ENCODE data around the gene NME4.
"Not testable (repeated sequence)": the region's sequence is repeated elsewhere in the genome, so short reads cannot be mapped to it uniquely, and the experiment has no call there.

NME4 gene

DNA sequence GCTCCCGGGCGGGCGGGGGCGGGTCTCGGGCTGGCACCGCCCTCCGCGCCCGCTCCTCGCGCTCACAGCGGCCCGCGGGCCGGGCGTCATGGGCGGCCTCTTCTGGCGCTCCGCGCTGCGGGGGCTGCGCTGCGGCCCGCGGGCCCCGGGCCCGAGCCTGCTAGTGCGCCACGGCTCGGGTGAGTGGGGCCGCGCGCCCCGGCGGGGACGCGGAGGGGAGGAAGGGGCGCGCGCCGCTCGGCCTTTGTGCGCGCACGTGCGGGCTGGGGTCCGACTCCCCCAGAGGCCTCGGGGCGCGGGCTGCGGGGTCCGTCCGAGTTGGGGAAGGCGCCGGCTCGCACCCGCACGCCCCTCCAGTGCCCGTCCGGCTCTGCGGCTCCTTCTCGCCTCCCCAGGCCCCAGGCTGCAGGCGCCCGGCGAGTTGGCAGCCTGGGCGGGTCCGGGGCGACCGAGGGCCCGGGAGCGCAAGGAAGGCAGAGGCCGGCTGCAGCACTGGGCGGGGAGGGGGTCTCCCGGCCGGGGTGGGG, at the start of gene NME4:
NME4 (plus strand) TSS at position 65 of the 527 bp plus-strand sequence; CDS start at position 89, 24 bp downstream.
- peak within 1 kb of the TSS; percentile 42 to 71 (median 59) for H3K4me3 ChIP-seq
- H3K27ac ChIP-seq: peak within 1 kb of the TSS in 20 of 21 experiments; percentile 26 to 82 (median 75)

DNA sequence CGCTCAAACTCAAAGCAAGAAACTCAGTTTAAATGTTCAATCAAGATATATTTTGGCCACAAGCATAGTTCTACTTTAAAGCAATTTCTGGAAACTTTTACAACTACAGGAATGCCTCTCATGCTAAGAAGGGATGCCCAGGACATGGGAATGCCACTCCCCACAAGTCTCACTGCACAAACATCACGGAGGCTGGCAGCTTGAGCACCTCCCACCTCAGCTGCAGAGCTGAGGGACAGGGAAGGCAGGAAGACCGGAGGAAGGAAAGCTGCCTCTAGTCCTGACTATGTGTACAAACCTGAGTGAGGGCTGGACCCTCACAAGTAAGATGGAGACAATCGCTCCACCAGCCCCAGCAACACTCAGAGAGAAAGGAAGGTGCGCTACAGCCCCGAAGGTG, 49.8 kb upstream of the NME4 start:
- peak overlapping the region in 1 of 21 experiments; percentile 12 for H3K27ac ChIP-seq
- H3K4me3 ChIP-seq: no peak overlapping the region

DNA sequence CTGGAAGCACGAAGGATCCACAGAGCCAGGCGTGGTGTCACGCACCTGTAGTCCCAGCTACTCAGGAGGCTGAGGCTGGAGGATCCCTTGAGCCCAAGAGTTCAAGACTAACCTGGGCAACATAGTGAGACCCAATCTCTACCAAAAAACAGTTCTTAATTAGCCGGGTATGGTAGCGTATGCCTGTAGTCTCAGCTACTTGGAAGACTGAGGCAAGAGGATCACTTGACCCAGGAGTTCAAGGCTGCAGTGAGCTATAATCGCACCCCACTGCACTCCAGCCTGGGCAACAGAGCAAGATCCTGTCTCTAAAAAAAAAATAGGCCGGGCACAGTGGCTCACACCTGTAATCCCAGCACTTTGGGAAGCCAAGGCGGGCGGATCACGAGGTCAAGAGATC, 48.5 kb upstream of the NME4 start:
- H3K4me3 ChIP-seq, H3K27ac ChIP-seq: not testable (repeated sequence)

DNA sequence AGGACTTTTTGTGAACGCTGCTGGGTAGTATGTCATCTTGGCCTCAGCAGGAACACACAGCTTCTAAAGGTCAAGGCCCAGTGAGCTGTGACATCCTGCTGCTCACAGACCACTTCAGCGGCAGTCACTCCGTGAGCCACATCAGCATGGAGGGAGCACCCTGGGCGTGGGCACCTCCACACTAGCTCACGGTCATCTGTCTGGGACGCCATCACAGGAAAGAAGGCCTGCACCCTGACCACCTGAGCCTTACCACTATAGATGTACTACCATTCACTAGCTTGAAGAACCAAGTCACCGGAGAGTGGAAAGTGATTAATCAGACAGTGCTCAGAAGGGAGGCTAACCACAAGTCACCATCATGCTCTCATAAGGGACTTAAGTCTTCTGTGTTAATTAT, 47.8 kb upstream of the NME4 start:
- Histone ChIP-seq H3K27ac (no peak overlapping the region), H3K4me3 (no peak overlapping the region)

DNA sequence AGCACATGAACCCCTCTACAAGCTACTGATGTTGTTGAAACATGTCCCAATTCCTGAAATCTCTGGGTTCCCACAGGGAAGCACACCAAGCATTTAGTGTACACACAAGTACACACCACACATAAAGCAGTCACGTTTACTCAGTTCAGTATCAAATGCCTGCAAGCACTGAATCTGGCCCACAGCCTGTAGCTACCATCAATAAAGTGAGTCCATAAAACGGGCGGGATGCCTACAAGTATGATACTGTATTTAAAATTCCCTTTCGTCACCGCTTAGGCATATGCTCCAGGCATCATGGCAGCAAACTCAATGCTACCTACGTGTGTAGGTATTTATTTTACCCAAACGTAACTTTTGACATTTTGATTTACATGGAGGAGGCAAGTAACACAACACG, 46.8 kb upstream of the NME4 start:
- H3K4me3 ChIP-seq: no peak overlapping the region
- H3K27ac ChIP-seq: no peak overlapping the region

DNA sequence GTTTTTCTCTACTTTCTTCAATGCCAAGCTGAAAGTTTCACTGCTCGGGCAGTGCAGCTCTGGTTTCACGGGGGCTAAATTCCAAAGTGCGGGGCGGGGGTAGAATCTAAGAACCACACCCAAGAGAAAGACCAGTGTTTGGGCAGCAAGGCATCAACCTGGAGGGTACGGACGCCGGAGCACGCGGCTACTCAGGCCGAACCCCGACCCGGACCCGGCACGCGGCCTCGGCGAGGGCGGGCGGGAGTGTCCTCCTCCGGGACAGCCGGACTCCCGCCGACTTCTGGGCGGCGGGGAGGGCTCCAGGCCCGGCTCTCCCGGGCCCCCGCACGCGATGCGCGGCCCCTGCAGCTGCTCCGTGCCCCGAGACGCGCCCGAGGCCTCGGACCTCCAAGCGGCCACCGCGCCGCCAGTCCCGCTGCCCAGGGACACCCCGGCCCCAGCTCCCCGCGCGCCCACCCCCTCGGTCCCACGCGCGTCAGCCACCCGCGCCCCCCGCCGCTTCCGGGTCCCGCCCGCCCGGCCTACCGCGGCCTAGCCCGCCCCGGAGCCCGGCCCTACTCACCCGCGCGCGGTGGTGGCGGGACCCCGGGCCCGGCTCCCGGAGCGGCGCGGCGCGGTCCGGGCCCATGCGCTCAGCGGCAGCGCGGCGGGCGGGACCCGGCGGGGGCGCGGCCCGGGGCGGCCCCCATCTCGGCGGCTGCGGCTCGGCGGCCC, 45.0 kb upstream of the NME4 start:
- Histone ChIP-seq H3K4me3 (peak overlapping the region; percentile 48 to 89 (median 73)), H3K27ac (peak overlapping the region in 20 of 21 experiments; percentile 29 to 92 (median 72))

DNA sequence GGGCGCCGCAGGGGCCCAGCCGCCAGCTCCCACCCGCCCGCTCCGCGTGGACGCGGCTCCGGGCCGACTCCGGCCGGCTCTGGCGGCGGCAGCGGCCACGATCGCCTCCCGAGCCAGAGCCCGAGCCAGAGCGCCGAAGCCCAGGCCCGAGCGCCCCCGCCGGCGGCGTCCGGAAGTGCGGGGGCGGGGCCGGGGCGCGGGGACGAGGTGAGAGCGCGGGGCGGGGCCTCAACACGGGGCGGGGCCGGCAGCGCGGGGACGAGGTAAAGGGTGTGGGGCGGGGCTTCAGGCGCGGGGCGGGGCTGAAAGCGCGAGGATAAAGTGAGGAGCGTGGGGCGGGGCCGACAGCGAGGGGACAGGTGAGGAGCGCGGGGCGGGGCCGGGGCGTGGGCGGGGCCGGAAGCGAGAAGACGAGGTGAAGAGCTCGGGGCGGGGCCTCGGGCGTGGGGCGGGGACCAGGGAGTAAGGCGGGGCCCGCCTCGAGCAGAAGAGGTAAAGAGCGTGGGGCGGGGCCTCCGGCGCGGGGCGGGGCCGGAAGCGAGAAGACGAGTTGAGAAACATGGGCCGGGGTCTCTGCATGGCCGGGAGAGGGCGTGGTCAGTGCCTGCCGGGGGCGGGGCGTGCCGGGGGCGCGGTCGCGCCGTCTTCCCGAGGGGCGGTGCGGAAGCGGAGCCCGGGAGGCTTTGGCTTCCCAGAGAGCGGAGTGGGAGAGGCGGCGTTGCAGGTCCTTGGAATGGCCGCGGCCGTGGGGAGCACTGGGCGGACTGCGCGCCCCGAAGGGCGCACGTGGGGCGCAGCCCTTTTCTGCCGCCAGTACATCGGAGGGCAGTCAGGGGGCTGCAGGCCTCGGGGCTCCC, 44.2 kb upstream of the NME4 start, which contains the start of gene AXIN1:
AXIN1 (minus strand) TSS at position 177 of the 857 bp plus-strand sequence. CDS start 5,698 bp downstream, outside the sequence.
- peak within 1 kb of the TSS; percentile 48 to 89 (median 73) for H3K4me3 ChIP-seq

DNA sequence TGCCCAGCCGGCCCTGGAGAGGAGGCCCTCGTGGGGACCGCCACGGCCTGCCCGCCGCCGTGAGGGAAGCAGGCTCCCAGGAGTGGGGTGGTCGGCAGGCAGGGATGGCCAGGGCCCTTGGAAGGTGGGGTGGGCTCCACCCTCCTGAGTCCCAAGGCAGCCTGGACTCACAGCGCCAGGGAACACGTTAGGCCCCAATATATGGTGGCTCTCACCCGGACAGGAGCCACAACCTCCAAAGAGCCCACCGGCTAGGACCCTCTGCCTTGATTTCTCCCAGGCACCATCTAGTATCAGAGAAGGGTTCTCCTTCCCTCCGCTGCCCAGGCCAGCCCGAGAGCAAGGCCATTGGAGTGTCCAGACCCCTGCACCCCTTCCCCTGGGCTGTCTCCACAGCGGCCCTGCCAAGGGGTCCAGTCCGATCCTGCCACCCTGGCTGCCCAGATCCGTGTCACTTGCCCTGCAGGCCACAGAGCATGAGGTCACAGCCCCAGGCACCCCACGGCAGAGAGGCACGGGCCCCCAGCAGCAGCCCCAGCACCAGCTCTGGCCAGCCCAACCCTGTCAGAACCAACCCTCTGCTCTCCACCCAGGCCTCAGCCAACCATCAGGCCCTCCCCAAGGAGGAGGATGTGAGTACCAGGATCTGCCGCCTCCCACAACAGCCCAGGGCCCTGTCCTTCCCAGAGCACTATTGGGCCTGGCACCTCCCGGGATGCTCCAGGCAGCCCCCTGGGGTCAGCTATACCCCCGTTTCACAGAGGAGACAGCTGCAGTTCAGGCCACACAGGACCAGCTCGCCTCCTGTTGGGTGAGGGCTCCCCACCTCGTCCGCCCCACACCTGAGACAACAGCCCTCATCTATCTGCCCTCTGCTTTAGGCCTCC, 43.4 kb upstream of the NME4 start:
- H3K4me3 ChIP-seq: peak overlapping the region; percentile 19 to 89 (median 34)
- peak overlapping the region in 19 of 21 experiments; percentile 10 to 83 (median 68) for H3K27ac ChIP-seq

More for the DNA sequence above, 44.2 kb upstream of the NME4 start, which contains the start of gene AXIN1:
- peak within 1 kb of the TSS in 20 of 21 experiments; percentile 43 to 92 (median 72) for H3K27ac ChIP-seq

DNA sequence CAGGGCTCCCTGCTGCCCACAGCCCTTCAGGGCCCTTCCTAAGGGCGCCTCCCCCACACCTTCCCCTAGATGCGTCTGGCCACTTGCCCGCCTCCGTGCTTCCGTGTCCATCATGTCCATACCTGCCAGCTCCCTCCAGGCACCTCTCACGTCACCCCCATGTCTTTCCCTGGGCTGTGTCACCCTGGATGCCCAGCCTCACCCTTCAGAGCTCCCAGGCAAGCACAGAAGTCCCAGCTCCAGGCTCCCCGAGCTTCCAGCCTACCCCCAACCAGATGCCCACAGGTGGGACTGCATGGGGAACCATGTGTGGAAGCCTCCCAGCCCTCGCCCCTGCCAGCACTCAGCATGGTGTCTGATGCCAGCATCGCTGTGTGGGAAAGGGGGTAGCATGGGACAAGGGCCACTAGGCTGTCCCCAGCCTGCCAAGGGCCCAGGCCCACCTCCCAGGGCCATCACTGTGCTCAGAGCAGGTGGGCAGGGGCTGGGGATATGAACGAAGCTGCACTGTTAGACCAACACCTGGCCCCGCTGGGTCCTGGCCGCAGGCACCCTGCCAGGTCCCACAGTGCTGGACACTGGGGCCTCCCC, 42.6 kb upstream of the NME4 start:
- Histone ChIP-seq H3K27ac (peak overlapping the region in 8 of 21 experiments; percentile 4 to 83 (median 74)), H3K4me3 (no peak overlapping the region)

DNA sequence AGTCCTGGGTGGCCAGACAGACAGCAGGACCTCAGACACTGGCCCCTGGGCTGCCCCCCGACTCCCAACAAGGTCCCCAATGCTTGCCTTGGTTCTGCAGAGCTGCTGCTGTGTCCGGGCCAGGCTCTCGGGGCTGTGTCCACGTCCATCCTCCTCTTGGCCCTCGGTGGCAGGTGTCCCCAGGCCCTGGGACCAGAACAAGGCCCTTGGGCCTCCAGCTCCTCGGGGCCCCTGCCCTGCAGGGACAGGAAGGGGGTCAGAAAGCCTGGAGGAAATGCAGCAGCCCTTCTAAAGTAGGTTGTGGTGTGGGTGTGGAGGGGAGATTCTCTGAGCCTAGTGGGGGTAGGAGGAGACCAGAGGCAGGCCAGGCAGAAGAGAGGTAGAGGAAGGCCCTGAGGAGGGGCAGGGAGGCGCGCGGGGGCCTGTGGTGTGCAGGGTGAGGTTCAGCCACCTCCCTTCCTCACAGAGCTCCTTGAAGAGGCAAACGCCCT, 42.0 kb upstream of the NME4 start:
- H3K27ac ChIP-seq: peak overlapping the region in 5 of 21 experiments; percentile 4 to 83 (median 24)
- H3K4me3 ChIP-seq: no peak overlapping the region

DNA sequence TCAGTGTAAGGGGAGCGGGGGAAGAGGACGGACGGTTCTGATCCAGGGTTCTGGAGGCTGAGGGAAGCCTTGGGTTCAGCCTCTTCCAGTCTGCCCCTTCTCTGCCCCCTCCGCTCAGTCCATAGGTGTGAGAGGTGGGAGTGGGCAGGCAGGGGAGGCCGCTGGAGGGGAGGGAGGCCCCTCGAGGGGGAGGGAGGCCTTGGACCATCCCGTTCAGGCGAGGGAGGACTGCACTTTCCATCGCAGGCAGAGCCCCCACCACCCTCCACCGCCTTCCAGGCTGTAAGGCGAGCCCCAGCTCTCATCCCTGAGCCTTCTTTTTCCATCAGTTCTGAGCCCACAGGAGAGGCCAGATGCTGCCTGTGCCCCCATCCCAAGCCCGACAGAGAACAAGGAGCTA, 40.3 kb upstream of the NME4 start:
- Histone ChIP-seq H3K27ac (no peak overlapping the region), H3K4me3 (no peak overlapping the region)

DNA sequence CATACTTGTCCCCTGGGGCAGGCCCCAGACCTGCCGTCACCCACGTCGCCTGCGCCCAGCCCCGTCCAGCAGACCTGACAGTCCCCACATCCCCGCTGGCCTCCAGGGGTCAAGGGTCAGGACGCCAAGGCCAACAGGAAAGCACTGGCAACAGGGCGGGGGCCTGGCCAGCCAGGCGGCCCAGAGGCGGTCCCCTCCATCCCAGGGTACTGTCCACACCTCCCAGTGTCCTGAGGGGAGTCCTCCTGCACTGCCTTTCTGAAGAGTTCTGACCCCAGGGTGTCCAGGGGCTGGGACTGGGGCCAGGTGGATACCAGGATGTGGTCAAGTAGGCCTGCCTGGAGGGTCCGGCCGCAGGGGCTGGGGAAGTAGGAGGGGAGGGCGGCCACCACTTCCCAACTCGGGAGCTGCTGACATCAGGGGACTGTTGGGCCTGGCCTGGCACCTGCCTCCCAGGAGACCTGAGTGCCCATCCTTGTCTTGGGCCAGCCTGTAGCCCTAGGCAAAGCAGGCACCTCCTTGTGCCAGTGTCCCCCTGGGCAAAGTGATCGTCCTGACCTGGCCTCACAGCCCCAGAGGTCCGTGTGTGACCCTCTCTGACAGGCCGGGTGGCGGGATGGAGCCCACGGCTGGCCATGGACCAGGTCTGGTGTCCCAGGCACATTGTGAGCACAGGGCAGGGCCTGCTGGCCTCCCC, 37.8 kb upstream of the NME4 start:
- Histone ChIP-seq H3K4me3 (no peak overlapping the region), H3K27ac (no peak overlapping the region)

DNA sequence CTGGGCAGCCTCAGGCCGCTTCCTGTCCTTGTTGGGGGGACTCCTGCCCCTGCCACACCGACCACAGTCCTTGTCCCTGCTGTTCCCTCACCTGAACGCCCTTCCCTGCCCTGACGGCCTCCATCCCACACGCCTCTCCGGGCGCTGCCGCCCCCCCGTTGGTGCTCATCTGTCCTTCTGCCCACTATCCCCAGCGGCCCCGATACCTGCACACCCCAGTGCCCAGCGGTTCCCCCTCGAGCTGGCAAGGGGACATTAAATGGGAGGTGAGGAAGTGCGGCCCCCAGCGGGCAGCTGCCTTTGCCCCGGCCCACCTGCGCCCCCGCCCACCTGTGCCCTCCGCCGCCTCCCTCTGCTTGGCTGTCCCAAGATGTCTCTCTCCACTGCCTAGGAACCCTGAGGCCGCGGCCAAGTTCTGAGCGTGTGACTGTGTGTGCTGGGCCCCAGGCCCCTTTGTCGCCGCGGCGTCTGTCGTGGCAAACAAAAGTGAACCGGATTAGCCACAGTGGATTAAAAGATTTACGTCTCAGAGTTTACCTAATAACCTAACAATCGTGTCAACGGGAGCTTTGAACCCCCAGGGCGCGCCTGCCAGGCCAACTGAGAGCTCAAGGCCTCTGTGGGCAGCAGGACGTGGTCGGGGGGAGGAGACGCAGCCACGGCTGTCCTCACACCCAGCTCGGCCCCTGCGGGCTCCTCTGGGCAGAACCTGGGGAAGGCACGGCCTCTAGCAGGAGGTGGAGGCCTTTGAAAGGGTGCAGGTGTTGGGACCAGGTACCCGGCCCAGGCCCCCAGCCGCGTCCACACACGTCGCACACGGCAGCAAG, 36.9 kb upstream of the NME4 start:
- Histone ChIP-seq H3K27ac (no peak overlapping the region), H3K4me3 (no peak overlapping the region)

DNA sequence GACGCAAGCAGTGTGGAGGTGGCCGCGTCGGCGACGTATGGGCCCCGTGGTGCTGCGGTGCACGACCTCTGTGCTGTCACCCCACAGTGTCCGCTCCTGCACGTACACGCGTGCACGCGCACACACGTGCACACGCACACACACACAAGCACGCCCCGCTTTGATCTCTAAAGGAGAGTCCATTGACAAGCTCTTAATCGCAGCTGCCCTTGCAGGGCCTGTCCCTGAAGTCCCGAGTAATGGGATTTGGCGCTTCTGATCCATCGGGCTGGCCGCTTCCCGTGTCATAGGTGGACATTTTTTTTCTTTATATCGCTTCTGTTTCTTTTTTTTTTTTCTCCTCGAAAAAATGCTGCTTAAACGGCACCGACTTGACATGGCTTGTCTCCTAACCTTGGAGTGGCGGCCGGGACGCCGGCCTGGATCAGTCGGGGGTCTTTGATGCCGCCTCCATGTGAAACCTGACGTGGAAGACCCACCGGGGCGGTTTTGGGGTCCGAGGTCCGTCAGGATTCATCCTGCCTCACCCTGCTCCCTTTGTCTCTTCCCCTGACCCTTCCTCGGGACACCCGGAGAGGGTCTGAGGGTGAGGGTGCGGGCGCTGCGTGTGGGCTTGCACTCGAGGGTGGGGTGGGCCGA, 36.2 kb upstream of the NME4 start:
- Histone ChIP-seq H3K4me3 (no peak overlapping the region), H3K27ac (no peak overlapping the region)

DNA sequence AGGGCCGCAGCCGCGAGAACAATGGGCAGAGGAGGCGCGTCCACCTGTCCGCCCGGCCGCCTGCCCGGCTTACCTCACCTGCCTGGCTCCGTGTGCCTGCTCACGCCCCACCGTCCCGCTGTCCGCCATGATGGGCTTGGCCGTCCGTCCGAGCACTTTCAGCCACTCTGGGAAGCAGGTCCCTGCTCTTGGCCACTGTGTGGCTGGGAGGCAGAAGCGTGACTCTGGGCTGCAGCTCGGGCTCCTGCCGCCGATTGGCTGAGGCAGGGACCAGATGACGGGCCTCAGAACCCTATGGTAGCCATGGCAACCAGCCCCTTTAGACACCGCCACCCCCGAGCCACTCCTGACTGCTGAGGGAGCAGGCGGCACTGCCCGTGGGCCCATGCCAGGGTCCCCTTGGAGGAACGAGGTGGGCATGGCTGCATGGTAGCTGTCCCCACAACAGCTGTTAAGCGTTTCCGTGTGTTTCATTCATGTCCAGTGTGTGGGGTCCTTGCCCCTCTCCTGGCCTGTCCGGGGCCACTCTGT, 35.6 kb upstream of the NME4 start:
- H3K27ac ChIP-seq: no peak overlapping the region
- no peak overlapping the region for H3K4me3 ChIP-seq

DNA sequence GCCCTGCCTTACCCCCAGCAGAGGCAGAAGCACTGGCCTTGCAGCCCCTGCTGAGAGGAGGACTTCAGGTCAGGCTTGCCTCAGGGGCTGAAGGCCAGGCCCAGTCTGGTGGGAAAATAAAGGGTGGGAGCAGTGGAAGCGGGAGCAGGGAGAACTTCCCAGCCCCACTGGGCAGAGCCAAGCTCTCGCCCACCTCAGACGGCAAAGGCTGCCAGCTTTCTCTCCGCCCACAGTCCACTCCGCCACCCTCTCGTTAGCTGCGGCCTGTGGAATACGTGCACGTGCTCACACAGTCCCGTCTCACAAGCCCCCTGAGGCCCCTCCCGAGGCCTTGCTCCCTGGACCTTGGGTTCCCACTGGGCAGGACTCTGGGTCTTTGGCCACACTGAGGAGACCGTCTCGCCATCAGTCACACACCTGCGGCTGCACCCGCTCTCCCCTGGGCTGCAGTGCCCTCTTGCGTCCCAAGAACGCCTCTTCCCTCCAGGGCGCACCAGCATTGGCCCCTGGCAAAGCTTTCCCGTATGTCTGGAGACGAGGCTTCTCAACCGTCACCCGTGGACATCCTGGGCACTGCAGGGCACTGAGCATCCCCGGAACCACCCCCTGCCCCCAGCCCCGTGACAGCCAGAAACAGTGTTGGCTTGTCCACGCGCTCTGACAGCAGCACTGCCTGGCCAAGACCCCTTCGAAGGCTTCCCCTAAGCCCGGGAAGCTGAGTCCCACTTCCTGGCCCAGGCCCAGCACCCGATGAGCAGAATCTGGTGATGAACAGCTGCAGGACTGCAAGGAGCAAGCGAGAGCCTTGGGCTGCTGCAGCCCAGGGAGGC, 34.9 kb upstream of the NME4 start:
- H3K4me3 ChIP-seq: no peak overlapping the region
- no peak overlapping the region for H3K27ac ChIP-seq

Measured in skin epidermis (tissue), 12 donors.